Activated gamma-delta T cell treated with anti-CD3 and anti-CD28 coated beads, Interleukin-2, amount 50 U/mL, for 16 hours (primary cell): Measurements from ENCODE around the gene GLI3.

Experiments used
- DNase-seq: peaks from one replicate; pipeline ENCODE4 v3.0.0-alpha.2; 2020; ENCODE audit warnings: low read depth

The GLI3 gene

DNA sequence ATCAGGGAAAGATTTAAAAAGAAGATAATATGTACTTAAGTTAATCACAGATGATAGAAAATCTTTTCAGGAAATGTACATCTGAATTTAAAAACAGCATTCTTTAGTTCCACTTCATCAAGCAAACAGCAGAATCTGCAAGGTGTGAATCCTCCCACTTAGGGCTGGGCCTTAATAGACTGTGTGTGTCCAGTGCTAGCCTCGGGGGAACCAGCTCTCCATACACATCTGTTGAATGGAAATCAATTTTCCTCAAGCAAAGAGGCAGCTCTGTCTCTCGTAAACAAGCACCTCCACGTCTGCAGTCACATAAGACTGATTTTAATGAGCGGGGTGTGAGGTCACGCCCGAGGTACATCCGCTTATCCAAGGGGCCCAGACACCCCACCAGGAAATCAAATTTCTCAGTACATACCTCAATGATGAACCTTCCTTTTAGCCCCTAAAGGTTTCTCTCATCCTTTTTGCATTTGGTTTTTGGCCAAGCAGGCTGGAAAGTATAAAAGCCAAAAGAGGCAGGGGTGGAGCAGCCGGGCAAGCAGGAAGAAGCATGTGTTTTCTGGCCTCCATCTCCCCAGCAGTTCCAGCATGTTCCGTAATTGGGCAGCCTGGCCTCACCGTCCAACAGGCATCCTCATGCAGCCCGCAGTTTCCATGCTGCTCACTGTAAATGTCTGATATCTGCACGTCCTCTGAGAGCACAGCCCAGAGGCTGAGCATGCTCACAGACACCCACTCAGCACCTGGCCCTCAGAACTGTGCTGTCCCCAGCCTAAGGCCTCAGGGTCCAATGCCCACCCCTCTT is 131.3 kb downstream of the GLI3 start:
- DNase-seq, result no peak

DNA sequence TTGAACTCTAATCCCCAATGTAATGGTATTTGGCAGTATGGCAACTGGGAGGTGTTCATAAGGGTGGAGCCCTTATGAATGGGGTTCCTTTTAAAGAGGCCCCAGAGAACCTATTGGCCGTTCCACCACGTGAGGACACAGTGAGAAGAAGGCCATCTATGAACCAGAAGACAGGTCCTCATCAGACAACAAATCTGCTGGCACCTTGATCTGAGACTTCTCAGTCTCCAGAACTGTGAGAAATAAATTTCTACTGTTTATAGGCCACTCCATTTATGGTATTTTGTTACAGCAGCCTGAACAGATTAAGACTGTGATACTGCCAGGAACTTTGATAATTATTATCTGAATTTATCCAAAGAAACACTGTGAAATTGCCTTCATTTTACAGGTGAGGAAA is 132.3 kb downstream of the GLI3 start:
- no peak for DNase-seq

DNA sequence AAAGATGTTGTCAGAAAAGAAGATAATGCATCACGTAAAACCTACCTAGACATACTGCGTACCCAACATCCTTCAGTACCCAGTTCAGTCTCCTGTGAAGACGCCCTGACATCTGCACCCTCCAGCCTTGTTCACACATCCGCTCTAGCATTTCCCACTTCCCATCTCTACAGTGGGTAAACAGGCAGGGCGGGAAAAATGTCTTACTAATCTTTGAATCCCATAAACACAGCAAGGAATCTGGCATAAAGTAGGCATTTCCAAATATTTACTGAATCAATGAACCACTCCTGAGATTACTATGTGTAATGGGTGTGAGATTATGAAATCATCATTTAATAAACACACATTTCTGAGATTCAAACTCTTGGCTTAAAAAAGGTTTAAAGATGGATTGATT is 132.8 kb downstream of the GLI3 start:
- no peak for DNase-seq

DNA sequence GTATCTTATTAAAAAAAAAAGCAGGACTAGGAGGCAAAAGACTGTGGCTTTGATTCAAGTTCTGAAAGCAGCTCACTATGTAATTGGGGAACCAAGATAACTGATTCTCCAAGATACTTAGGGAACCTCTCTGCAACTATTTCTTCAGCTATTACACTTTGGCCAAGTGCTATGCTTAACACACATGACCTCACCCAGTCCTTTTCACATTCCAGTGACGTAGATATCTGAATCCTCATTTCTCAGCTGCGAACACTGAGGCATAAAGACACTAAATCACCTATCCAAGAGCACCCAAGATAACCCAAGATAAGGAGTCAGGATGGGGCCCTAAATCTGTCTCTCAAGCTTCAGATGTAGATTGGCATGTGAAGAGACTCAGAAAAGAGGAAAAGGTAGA is 133.6 kb downstream of the GLI3 start:
- no peak for DNase-seq

DNA sequence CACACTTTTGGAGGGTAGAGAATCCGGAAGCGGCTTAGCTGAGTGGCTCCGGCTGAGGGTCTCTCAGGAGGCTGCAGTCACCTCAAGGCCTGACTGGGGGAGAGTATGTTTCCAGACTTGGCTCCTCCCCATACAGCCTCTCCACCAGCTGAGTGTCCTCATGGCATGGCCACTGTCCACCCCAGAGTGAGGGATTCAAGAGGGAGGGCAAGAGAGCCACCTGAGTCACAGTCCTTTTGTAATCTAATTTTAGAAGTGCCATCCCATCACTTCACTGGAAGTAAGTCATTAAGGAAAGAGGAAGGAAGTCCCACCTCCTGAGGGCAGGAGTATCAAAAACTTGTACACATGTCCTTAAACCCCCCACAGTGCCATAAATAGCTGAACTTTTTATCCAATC is 134.0 kb downstream of the GLI3 start:
- no peak for DNase-seq

DNA sequence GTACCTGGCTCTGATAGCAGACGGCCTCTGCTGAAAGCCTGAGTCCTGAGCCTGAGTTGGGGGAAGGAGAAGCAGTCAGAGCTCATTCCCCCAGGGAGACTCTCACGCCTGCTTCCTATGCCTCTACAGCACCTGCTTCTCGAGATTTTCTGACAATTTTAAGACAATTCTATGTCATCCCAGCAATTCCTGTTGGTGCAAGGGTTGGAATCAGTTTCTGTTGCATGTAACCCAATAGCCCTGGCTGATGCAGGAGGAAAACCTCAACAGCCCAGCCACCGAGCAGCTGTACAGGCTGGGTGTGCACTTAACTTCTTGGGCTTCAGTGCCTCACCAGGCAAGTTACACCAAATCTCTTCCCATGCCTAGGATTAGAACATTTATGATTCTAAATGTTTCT is 134.7 kb downstream of the GLI3 start:
- no peak for DNase-seq

DNA sequence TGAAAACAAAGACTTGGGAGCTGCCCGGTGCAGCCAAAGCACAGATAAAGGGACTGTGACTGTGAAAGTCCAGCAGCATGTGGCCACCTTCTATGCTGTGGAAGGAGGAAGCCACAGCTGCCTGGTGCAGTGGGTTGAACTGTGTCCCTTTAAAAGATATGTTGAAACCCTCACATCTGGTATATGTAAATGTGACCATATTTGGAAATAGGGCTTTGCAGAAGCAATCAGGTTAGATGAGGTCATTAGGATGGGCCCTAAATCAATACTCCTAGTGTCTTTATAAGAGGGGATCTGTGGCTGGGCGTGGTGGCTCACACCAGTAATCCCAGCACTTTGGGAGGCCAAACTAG is 136.9 kb downstream of the GLI3 start:
- no peak for DNase-seq

DNA sequence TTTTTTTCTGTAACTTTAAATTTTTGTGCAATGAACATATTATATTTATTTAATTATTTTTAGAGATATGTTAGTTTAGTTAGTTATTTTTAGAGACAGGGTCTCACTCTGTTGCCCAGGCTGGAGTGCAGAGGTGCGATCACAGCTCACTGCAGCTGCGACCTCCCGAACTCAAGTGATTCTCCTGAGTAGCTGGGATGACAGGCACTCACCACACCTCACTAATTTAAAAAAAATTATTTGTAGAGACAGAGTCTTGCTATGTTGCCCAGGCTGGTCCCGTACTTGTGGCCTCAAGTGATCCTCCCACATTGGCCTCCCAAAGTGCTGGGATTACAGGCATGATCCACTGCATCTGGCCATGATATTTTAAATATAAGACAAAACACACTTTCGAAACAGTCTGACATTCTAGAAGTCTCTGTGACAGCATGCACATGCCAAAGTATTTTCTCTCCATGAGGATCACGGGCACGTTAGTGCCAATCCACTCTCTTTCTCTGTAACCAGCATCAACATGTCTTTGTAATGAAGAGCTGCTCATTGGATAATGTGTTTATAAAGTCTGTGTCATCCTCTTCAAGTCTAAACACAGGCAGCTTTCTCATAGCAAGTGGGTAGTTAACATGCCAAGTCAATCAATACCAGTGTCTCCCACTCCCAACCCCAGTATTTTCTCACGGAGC is 137.4 kb downstream of the GLI3 start:
- DNase-seq, result no peak

DNA sequence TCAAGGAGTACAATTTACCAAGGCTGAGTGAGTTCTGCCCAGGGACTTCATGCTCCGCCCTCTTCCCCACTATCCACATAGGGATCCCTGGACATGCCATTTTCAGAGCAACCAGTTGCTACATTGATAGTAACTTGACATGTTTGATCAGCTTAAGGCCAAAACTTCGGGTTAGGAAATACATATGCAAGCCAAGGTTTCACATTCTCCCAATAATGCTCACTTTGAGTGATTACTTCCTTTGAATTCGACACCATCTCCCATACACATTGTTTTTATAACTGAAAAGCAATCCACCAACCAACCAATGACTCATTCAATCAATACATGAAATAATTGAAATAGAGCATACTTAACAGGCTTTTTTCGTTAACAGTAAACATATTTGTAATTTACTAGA is 137.9 kb downstream of the GLI3 start:
- DNase-seq, result no peak

DNA sequence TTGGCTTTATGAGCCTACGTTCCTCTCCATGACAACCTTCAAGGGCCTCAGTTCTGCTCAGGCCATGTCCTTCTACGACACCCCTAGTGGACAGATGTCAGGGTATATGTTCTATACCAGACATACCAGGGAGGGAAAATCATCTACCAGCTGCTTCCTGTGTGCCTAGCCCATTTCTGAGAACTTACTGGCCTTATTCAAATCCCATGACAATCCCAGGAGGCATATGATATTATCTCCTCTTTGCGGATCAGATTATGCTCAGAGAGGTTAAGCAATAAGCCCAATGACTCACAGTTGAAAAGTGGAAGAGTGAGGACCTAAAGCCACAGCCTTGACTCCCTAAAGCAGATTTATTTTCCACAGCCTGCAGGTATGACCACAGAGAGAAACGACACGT is 139.3 kb downstream of the GLI3 start:
- no peak for DNase-seq

DNA sequence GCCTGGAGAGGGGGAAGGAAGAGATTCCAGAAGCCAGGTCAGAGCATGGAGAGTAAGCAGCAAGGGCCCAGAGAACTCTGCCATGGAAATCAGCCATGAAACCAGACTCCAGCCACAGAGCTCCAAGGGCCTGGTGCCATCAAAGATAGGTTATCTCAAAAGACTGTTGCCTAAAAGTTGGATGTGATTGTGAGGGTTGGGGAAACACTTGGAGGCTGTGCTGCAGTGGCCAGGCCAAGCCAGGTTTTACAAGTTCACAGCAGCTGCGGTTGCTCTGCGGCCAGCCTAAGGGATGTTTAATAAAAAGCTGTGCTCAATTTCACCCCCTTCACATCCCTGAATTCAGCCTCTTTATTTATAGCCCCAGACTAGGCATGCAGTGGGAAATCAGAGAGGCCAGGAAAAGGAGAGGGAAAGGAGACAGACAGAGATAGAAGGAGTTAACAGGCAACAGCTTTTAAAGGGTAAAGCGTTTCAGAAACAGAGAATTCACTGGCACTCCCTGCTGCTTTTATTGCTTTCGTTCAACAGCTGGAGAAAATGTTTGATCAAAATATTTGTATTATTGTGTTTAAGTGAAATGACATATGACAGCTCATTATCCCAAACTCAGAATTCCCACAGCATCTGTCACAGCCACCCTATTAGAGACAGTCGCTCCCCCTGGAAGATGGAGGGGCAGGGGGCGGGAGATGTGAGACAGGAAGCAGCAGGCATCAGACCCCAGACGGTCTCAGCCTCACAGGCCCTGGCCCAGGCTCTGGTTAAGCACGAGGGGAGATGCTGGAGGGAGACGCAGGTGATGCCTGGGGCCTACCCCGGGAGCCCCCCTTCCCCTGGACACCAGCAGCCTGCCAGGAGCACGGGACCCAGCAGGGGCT is 140.1 kb downstream of the GLI3 start:
- DNase-seq, result no peak

DNA sequence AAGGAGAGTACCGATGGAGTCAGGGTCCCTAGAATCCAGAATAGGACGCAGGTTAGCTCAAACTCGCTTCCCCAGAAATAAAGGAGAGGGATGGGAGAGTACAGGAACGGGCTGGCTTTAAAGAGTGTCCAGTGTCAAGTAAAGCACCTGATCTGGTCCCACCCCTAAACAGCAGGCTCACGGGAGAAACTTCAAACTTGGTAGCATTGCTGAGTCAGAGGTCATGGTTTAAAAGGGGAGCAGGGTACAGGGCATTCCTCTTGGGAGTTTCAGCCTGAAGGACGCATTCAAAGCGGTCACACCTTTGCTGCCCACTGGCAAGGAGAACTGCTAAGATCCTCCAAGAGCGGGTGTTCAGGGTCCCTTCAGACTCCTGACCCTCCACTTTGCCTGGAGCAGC is 140.7 kb downstream of the GLI3 start:
- DNase-seq, result no peak

DNA sequence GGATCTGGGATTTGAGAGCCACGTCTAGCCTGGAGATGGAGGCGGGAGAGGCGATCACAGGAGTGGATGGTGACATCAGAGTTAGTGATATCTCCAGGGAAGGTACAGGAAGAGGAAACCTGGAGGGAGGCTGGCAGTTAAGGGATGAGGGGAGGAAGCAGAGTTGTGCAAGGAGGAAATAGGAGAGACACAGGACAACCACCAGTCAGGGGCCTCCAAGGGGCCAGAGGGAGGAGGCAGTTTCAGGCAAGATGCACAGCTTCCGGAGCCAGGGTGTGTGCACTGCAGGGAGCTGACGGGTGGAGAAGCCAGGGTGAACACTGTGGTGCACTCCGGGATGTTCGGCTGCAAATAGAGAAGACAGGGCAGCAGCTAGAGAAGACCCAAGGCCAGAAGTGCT is 141.2 kb downstream of the GLI3 start:
- no peak for DNase-seq

DNA sequence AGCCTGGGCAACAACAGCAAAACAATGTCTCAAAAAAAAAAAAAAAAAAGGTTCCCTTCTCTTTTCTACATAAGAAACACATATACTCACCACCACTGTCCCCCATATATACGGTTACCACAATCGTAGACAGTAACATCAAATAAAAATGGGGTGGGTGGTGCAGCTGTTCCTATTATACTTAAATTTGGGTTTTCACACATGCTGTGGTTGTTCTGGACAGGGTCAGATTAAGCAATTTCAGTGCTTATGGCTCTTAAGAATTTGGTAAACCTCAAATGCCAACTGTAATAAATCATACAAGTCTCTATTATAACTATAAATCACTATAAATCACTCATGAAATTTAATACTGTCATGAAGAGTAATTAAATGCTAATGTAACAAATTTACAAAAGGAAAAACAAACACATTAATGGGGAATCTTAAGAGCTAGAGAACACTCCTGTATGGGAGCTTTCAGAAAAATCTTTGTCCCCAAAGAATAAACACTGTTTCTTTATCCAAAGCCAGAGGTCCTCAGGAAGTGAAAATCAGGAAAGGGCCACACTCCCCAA is 143.6 kb downstream of the GLI3 start:
- DNase-seq, result no peak

DNA sequence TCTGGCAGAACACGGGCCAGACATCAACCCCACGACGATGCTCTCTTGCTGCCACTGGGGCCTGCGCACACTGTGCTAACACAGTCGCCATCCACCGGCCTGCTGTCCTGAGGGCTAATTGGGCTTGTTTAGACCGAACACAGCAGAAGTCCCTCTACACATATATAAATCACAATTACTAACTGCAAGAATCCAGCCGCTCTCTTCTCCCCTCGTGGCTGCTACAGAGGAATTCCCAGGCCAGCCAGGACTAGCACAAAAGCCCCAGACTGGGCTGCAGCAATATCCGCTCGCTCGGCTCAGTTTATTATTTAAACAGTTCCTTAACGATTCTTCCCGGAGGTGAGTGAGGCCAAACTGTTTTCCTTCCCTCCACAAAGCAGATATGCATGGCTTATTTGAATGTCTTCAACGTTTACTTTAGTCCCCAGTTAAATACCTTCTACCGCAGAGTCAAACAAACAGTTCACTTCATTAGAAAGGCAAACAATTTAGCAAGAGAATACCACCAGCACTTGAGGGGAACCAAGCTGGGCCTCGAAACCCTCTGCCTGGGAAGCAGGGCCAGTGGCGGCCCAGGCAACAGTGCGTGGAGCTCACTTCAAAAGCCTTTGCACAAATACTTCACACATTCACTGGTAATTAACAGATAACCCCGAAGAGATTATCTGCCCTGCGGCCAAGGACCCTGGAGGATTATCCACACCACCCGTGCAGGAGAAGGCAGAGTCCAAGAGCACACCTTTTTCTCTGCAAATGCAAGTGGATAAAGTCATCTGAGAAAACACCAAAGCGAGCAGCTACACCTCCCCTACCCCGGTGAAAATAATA is 145.3 kb downstream of the GLI3 start:
- DNase-seq, result no peak

DNA sequence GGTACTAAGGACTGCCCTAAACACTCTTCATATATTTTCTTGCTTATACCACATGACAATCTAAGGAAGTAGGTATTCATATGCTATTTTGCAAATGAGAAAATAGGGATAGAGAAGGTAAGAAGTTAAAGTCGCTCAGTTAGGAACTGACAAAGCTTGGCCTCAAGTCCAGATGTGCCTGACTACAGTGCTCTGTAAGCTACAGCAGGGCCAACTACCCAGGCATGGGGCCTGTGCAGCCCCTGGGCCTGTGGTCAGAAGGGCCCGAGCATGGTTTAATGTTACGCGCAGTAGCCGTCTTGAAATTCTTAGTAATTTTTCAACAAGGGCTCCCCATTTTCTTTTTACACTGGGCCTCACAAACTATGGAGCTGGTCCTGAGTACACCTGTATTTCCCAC is 146.2 kb downstream of the GLI3 start:
- no peak for DNase-seq

DNA sequence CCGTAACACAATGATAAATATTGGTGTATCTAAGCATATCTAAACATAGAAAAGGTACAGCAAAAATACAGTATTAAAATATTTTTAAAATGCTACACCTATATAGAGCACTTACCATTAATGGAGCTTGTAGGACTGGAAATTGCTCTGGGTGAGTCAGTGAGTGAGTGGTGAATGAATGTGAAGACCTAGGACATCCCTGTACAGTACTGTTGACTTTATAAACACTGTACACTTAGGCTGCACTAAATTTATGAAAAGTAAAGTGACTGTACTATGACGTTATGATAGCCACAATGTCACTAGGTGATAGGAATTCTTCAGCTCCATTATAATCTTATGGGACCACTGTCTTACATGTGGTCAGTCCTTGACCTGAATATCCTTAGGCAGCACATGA is 147.0 kb downstream of the GLI3 start:
- no peak for DNase-seq

DNA sequence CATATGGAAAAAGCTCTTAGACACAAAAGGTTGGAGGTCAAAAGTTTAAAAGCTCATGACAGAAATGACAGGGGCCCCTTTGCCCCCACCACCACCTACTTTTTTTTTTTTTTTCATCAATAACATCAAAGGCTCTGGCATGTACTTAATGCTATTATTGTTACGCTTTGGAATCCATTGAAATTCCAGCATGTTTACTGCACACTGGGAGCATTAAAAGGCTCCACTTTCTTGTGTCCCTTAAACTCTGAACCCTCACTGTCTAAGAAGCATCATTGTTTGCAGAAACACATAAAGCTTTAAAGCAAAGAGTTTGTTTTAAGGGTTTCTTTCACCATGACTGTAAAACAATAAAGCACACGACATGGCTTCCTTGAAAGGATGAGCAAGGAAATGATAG is 149.4 kb downstream of the GLI3 start:
- DNase-seq, result no peak

DNA sequence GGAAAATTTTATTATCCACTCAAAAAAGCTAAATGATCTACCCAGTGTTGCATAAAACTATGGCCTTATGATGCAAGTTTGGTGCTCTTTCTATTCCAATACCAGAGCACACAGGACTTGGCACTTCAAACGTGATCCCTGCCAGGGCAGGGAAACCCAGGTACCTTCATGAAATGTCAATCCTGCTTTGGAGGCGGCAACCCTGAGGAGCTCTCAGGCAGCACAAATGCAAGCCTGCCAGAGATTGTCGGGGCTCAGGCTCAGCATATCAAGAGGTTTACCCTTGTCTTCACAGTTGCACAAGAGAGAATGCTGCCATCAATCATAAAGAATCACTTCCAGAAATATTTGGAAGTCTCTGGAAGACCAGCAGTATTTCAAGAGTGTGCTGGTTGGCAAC is 151.5 kb downstream of the GLI3 start:
- DNase-seq, result no peak

DNA sequence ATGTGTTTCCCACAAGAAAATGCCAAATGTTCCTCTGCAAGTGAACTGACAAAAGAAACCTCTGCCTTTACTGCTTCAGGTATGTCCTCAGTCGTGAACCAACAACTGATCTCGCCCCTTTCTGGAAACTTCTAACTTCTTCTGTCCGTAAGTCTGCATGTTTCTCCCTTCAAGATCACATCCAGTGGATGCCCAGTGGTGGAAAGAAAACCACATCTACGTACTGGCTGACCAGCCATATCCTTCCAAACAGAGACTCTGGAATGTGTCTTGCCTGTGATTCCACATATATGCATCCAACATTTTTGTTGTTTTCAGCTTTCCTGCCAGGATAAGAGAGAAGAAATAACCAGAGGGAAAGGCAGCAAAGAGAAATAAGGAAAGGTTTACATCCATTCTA is 152.7 kb downstream of the GLI3 start:
- DNase-seq, result no peak

DNA sequence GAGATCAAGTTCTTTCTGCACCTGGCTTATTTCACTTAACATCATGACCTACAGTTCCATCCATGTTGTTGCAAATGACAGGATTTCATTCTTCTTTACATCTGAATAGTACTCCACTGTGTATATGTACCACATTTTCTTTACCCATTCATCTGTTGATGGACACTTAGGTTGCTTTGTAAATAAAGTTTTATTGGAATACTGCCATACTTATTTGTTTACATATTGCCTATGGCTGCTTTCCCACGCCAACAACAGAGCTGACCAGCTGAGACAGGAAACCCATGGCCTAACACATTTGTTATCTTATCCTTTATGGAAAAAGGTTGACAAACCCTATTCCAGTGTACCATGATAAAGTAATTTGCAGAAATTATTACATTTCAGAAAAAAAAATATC is 153.7 kb downstream of the GLI3 start:
- DNase-seq, result no peak

DNA sequence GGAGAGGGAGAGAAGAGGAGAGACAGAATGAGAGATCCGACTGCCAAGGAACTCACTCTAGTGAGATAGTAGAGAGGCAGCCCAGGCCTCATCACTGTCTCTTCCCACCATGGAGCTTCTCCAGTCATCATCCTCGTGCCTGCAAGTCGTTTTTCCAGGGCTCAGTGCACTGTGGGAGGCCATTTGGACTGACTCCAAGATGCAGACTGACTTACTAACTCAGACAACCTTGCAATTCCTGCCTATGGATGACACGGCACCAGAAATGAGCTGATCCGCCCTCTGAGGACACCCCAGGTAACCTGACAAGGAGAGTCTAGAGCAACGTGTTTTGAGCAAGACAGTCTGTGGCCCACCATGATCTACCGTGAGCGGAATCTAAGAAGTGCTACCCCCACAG is 154.9 kb downstream of the GLI3 start:
- no peak for DNase-seq
